Kidney (tissue), 14 donors: ENCODE results near the gene SMYD3. TPM values are rescaled to one million over a fixed set of nuclear protein-coding genes. Genes with fewer than 3 reads are reported as not detected.
A peak's percentile ranks its signal among the peaks of the same experiment; 100 is the strongest.

ENCODE experiments used
- DNase-seq, 5 donors: peaks; one replicate each; pipeline ENCODE4 v3.0.0-alpha.2; 2013 to 2020
- FAIRE-seq: peaks from 2 replicates; lab custom pipeline; 2012; peaks lifted over from hg19 to GRCh38; lab: Jason Lieb, UNC
- H3K27ac ChIP-seq, 2 donors: one replicate each; pipeline ENCODE4 v1.7.0; 2013; ENCODE audit warnings: low read depth in 2 of 2, low read length in 2 of 2, inconsistent platforms in 1 of 2
- H3K27me3 ChIP-seq: one replicate; pipeline ENCODE4 v1.7.1; 2013; ENCODE audit warnings: low read length, inconsistent platforms; ENCODE audit not compliant: control insufficient read depth, insufficient read depth
- H3K36me3 ChIP-seq, 3 donors: one replicate each; pipeline versions ENCODE4 v1.7.0 to v1.7.1; 2013; ENCODE audit warnings: low read length in 3 of 3, control low read depth in 1 of 3, inconsistent platforms in 1 of 3; ENCODE audit not compliant: insufficient read depth in 3 of 3, control insufficient read depth in 2 of 3
- H3K4me1 ChIP-seq, 3 donors: one replicate each; pipeline versions ENCODE4 v1.7.0 to v1.7.1; 2013; ENCODE audit warnings: low read length in 3 of 3, inconsistent platforms in 1 of 3, low read depth in 1 of 3; ENCODE audit not compliant: control insufficient read depth in 2 of 3, insufficient read depth in 2 of 3
- H3K4me3 ChIP-seq, 3 donors: one replicate each; pipeline versions ENCODE4 v1.7.0 to v1.8.1; 2013; ENCODE audit warnings: low read length in 3 of 3, control low read depth in 1 of 3, inconsistent platforms in 1 of 3
- H3K9ac ChIP-seq, 3 donors: one replicate each; pipeline versions ENCODE4 v1.7.0 to v1.7.1; 2013; ENCODE audit warnings: low read length in 3 of 3, control low read depth in 1 of 3, inconsistent platforms in 1 of 3
- H3K9me3 ChIP-seq, 3 donors: one replicate each; pipeline versions ENCODE4 v1.7.0 to v1.7.1; 2013; ENCODE audit warnings: low read length in 3 of 3, control low read depth in 1 of 3, inconsistent platforms in 1 of 3; ENCODE audit not compliant: control insufficient read depth in 2 of 3, insufficient read depth in 1 of 3
- CTCF ChIP-seq: IDR thresholded peaks from 3 replicates; pipeline ENCODE4 v1.5.1; 2012; ENCODE audit warnings: mild to moderate bottlenecking, moderate library complexity, borderline replicate concordance; ENCODE audit not compliant: insufficient read depth; ENCODE audit errors: extremely low read depth
- intact Hi-C: fragments of 100-400 bp; cut with DNase I; formaldehyde crosslinking; loops from one replicate; pipeline ENCODE4 v1.11.1; 2022
- polyA plus RNA-seq: library from polyadenylated mRNA; stranded (reverse); fragments of 350-450 nt; fragmentation: Illumina TruSeq; extraction: RNeasy Lipid Tissue Mini Kit (QIAGEN cat#74804); gene quantifications from one replicate; pipeline ENCODE4 v1.2.3, GENCODE V29; 2014; ENCODE audit warnings: low read depth, low replicate concordance; ENCODE audit not compliant: insufficient read depth
- total RNA-seq: library from RNA; stranded (reverse); fragmentation: NEBNext Ultra II Directional; extraction: Animal tissue kit (Norgen Biotek cat#: 25700); gene quantifications from one replicate; pipeline ENCODE4 v1.2.1, GENCODE V29; 2021
- donor health status: control.
- donor health status: control.
- donor health status: control.
- donor health status: control.
- donor health status: control.
- donor health status: DM: yes; HTN: yes; CAD: no.
- donor health status: Normal renal cell carcinoma (clear cell type).

The SMYD3 gene
- total and polyA plus RNA-seq, 2 donors from 2014 or later = 23.3 to 23.9 TPM

- intact Hi-C loops = no loop called here
- peak in 2 of 5 donors; percentile 56 to 61 for DNase-seq
These were observed 341.0 kb downstream of the SMYD3 start for GRCh38 chr1:246165826-246166709.

GRCh38 chr1:246164764-246165163 is 342.3 kb downstream of the SMYD3 start:
- H3K27ac ChIP-seq = no peak overlapping the region
- no peak for DNase-seq
- no peak overlapping the region for H3K4me3 ChIP-seq
- intact Hi-C loops = no loop called here
- H3K4me1 ChIP-seq = peaks cover 0 to 2% (median 0%) of the 10 kb centered on the region in 3 donors
- no peak overlapping the region for H3K9ac ChIP-seq
- no peaks in the 10 kb centered on the region for H3K36me3 ChIP-seq
- FAIRE-seq = no peak
- no peaks in the 10 kb centered on the region for H3K27me3 ChIP-seq
- no peak for TF ChIP-seq CTCF
- no peaks in the 10 kb centered on the region for H3K9me3 ChIP-seq

More at GRCh38 chr1:246165826-246166709, 341.0 kb downstream of the SMYD3 start:
- Histone ChIP-seq H3K4me3 (no peak overlapping the region), H3K9ac (no peak overlapping the region), H3K4me1 (peaks cover 0 to 2% (median 0%) of the 10 kb centered on the region in 3 donors), H3K36me3 (no peaks in the 10 kb centered on the region), H3K9me3 (no peaks in the 10 kb centered on the region), H3K27me3 (no peaks in the 10 kb centered on the region), H3K27ac (no peak overlapping the region)
- no peak for FAIRE-seq
- no peak for TF ChIP-seq CTCF

GRCh38 chr1:246162560-246162959 is 344.5 kb downstream of the SMYD3 start:
- no peak for FAIRE-seq
- no peaks in the 10 kb centered on the region for H3K27me3 ChIP-seq
- intact Hi-C loops = no loop called here

More at GRCh38 chr1:246162560-246162959, 344.5 kb downstream of the SMYD3 start:
- Histone ChIP-seq H3K4me1 (peaks cover 0 to 2% (median 0%) of the 10 kb centered on the region in 3 donors), H3K36me3 (no peaks in the 10 kb centered on the region), H3K9ac (no peak overlapping the region), H3K27ac (no peak overlapping the region), H3K9me3 (no peaks in the 10 kb centered on the region), H3K4me3 (no peak overlapping the region)
- no peak for TF ChIP-seq CTCF
- DNase-seq = no peak
